Psoas muscle (tissue), 8 donors: ENCODE data around the gene HOXD1. TPM values are rescaled to one million over a fixed set of nuclear protein-coding genes. Genes with fewer than 3 reads are reported as not detected.

Experiments used
- ATAC-seq, 4 donors: fragments of 200-7000 bp; cut with Tn5 transposase; one replicate each; pipeline ENCODE4 v1.9.1; 2020; ENCODE audit warnings: moderate library complexity in 3 of 4, mild to moderate bottlenecking in 2 of 4
- DNase-seq, 2 donors: peaks; one replicate each; pipeline ENCODE4 v3.0.0-alpha.2; 2020
- H3K27ac ChIP-seq: fragments of 200-600 bp; one replicate; pipeline ENCODE4 v1.8.0; 2022
- H3K27me3 ChIP-seq, 3 donors: fragments of 200-600 bp in 1 of 3; one replicate each; pipeline versions ENCODE4 v1.6.1 to v1.8.0; 2013 to 2022; ENCODE audit warnings: low read length in 2 of 3, mild to moderate bottlenecking in 2 of 3, moderate library complexity in 1 of 3; ENCODE audit not compliant: insufficient read depth in 3 of 3
- H3K36me3 ChIP-seq, 2 donors: fragments of 200-600 bp in 1 of 2; one replicate each; pipeline versions ENCODE4 v1.6.1 to v1.8.0; 2013 to 2022; ENCODE audit warnings: low read depth in 1 of 2, mild to moderate bottlenecking in 1 of 2, moderate library complexity in 1 of 2; ENCODE audit not compliant: insufficient read depth in 1 of 2
- H3K4me1 ChIP-seq: fragments of 200-600 bp; one replicate; pipeline ENCODE4 v1.8.0; 2022
- H3K4me3 ChIP-seq: fragments of 200-600 bp; one replicate; pipeline ENCODE4 v1.8.0; 2022; ENCODE audit warnings: mild to moderate bottlenecking
- H3K9me3 ChIP-seq: fragments of 200-600 bp; one replicate; pipeline ENCODE4 v1.8.0; 2022
- CTCF ChIP-seq: fragments of 200-600 bp; IDR thresholded peaks from one replicate; pipeline ENCODE4 v1.8.0; 2022; ENCODE audit warnings: antibody characterized with exemption
- WGBS, 3 donors: extraction: QIAGEN DNeasy Blood & Tissue Kit; methylation state at CpG; one replicate each; pipeline versions ENCODE4 v1.1.6 to v1.1.7; 2013; 5-methylcytosine and 5-hydroxymethylcytosine counted together
- intact Hi-C, 2 donors: fragments of 100-400 bp; cut with DNase I; formaldehyde crosslinking; loops; one replicate each; pipeline versions ENCODE4 v1.11.0 to v1.14.2; 2022
- polyA plus RNA-seq, 3 donors: library from polyadenylated mRNA; stranded (reverse); fragments of 200-250 nt; gene quantifications; one replicate each; pipeline ENCODE4 v1.2.3, GENCODE V29; 2013
- total RNA-seq, 4 donors: library from RNA; stranded (reverse); fragmentation: NEBNext Ultra II Directional in 2 of 4; extraction: Animal tissue kit (Norgen Biotek cat#: 25700) in 2 of 4; gene quantifications; one replicate each; pipeline versions ENCODE4 v1.2.1 to v1.2.4, GENCODE V29; 2021 to 2023
- donor health status: healthy with polysubstance abuse.
- donor health status: DM: no; HTN: no; CAD: no; lungs with moderate emphysema.
- donor health status: Bipolar disorder and iron deficiency.
- donor health status: healthy.
- donor health status: DM: yes; HTN: yes; CAD: no.
- donor health status: DM: no; HTN: no; CAD: no.
- donor health status: DM: no; HTN: no; CAD: no.
- donor health status: DM: yes; HTN: yes; CAD: no.

The HOXD1 gene
- total and polyA plus RNA-seq, 7 donors: 0.12 to 0.79 (median 0.16) TPM; not detected in 3

DNA sequence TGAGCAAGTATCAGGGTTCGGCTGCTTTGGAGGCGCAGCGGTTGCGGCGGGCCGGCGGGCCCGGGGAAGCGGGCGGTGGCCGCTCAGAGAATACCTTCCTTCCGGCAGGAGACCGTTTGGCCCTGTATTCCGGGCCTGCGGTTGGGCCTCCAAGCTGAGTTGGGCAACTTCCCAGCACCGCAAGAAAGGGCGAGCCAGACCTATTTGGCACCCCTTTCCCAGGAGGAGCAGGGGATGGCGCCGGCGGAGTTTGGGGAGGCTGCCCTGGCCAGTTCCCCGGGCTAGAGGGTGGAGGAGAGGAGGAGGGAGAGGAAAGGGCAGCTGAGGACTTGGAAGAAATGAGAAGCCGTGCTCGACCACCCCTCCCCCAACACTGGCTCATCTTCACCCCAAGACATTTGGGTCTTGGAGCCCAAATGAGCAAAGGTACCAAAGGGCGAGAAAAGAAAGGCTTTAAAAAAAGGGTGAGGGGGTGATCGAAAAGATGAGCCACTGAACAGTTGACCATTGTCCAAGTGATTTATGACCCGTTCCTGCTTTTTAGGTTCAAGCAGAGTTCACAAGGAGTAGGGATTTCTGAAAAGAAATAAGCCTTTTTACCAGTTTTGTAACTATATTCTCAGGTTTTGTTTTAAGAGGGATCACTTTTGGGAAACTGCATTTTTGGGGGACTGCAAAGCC, 23.0 kb upstream of the HOXD1 start:
- H3K36me3 ChIP-seq: no peaks in the 10 kb centered on the region
- H3K4me3 ChIP-seq: no peak overlapping the region
- H3K27ac ChIP-seq: no peak overlapping the region
- WGBS, 3 donors: 57 to 61% (median 61%) methylated on average over 26 of the region's 26 CpGs
- H3K27me3 ChIP-seq: peaks cover 0 to 7% (median 2%) of the 10 kb centered on the region in 3 donors
- intact Hi-C loops: no loop called here
- no peaks in the 10 kb centered on the region for H3K9me3 ChIP-seq
- no peaks in the 10 kb centered on the region for H3K4me1 ChIP-seq
- DNase-seq (no peak), ATAC-seq (no peak)
- TF ChIP-seq CTCF: no peak

- Histone ChIP-seq H3K9me3 (no peaks in the 10 kb centered on the region), H3K27ac (no peak overlapping the region), H3K4me1 (no peaks in the 10 kb centered on the region), H3K27me3 (peaks cover 0 to 7% (median 2%) of the 10 kb centered on the region in 3 donors), H3K36me3 (no peaks in the 10 kb centered on the region), H3K4me3 (no peak overlapping the region)
- ATAC-seq: no peak
- 76 to 82% (median 79%) methylated on average over 2 of the region's 2 CpGs for WGBS, 3 donors
- no peak for TF ChIP-seq CTCF
- no peak for DNase-seq
- intact Hi-C loops: no loop called here
Observed at GRCh38 chr2:176166272-176166671, 22.2 kb upstream of the HOXD1 start.

DNA sequence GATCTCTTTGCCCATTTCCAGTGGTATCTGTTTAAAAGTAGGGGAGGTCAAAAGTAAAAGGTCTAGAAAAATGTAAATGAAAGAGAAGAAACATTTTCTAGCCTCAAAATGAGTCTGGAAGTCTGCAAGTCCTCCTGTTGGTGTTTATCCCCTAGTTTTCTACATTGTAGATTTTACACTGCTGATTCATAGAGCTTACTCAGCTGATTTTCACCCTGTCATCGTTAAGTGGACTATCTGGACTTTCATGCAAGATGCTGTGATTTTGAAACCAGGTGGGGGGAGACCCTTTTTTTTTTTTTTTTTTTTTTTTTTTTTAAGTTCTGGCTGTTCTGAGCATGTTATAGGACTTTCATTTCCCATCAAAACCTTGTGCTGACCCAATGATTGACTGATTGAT, 21.1 kb upstream of the HOXD1 start:
- peaks cover 0 to 7% (median 2%) of the 10 kb centered on the region in 3 donors for H3K27me3 ChIP-seq
- 71 to 87% (median 85%) methylated on average over 1 of the region's 1 CpG for WGBS, 3 donors
- ATAC-seq: no peak
- DNase-seq: no peak
- no peaks in the 10 kb centered on the region for H3K9me3 ChIP-seq
- no peaks in the 10 kb centered on the region for H3K36me3 ChIP-seq
- no peaks in the 10 kb centered on the region for H3K4me1 ChIP-seq
- intact Hi-C loops: no loop called here
- H3K4me3 ChIP-seq: no peak overlapping the region
- no peak for TF ChIP-seq CTCF
- no peak overlapping the region for H3K27ac ChIP-seq

GRCh38 chr2:176169181-176169580, 19.3 kb upstream of the HOXD1 start:
- 75 to 85% (median 81%) methylated on average over 3 to 5 of the region's 5 CpGs for WGBS, 3 donors
- H3K27ac ChIP-seq: no peak overlapping the region
- no peak overlapping the region for H3K4me3 ChIP-seq
- DNase-seq (no peak), ATAC-seq (no peak)
- TF ChIP-seq CTCF: no peak
- H3K4me1 ChIP-seq: no peaks in the 10 kb centered on the region
- intact Hi-C loops: no loop called here
- H3K27me3 ChIP-seq: peaks cover 0 to 13% (median 2%) of the 10 kb centered on the region in 3 donors
- no peaks in the 10 kb centered on the region for H3K36me3 ChIP-seq
- no peaks in the 10 kb centered on the region for H3K9me3 ChIP-seq

DNA sequence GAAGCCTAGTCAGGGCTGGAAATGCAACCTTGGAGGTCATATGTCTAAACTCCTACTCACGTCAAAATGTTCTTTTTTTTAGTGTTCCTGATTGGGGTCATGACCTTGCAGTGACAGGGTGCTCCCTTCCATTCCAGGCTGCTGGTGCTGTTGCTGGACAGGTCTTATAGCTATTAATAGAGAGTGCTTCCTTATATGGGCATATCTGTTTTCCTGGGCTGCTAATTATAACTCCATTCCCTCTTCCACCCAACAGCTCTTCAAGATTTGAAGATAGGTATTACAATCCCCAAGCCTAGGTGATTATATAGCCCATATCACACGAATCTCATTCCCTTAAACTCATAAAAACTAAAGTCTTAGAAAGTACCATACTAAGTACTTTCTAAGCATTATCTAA, 18.8 kb upstream of the HOXD1 start:
- Histone ChIP-seq H3K27me3 (peaks cover 0 to 17% (median 2%) of the 10 kb centered on the region in 3 donors), H3K9me3 (no peaks in the 10 kb centered on the region), H3K27ac (no peak overlapping the region), H3K4me1 (no peaks in the 10 kb centered on the region), H3K4me3 (no peak overlapping the region), H3K36me3 (no peaks in the 10 kb centered on the region)
- intact Hi-C loops: no loop called here
- no peak for DNase-seq
- ATAC-seq: no peak
- no peak for TF ChIP-seq CTCF
- WGBS, 3 donors: 52 to 82% (median 71%) methylated on average over 2 of the region's 2 CpGs
